ENCODE results near the gene CYP26C1.

The CYP26C1 gene

GRCh38 chr10:93063977-93064660 is 3.5 kb downstream of the CYP26C1 start:
- in situ Hi-C loops (cut with MboI; ENCODE audit: low sequenced_read_pairs), result no loop called here

- in situ Hi-C loops (cut with MboI; ENCODE audit: low sequenced_read_pairs), result no loop called here
Measured at GRCh38 chr10:93064874-93065660, 4.5 kb downstream of the CYP26C1 start.

- in situ Hi-C loops (cut with MboI; ENCODE audit: low sequenced_read_pairs), result no loop called here
Measured at GRCh38 chr10:93065675-93066543, 5.3 kb downstream of the CYP26C1 start.

- in situ Hi-C loops (cut with MboI; ENCODE audit: low sequenced_read_pairs), result no loop called here
Measured at GRCh38 chr10:93066544-93066913, 5.9 kb downstream of the CYP26C1 start.

GRCh38 chr10:93067443-93068365 is 7.1 kb downstream of the CYP26C1 start:
- in situ Hi-C loops (cut with MboI; ENCODE audit: low sequenced_read_pairs), result no loop called here

GRCh38 chr10:93068411-93069244 is 8.0 kb downstream of the CYP26C1 start:
- in situ Hi-C loops (cut with MboI; ENCODE audit: low sequenced_read_pairs), result no loop called here

GRCh38 chr10:93069245-93069561 is 8.6 kb downstream of the CYP26C1 start:
- in situ Hi-C loops (cut with MboI; ENCODE audit: low sequenced_read_pairs), result no loop called here

- in situ Hi-C loops (cut with MboI; ENCODE audit: low sequenced_read_pairs), result no loop called here
Measured at GRCh38 chr10:93070378-93071176, 10.0 kb downstream of the CYP26C1 start.

- in situ Hi-C loops (cut with MboI; ENCODE audit: low sequenced_read_pairs), result no loop called here
Measured at GRCh38 chr10:93071177-93071472, 10.5 kb downstream of the CYP26C1 start.

GRCh38 chr10:93071674-93072224 is 11.2 kb downstream of the CYP26C1 start:
- in situ Hi-C loops (cut with MboI; ENCODE audit: low sequenced_read_pairs), result no loop called here

GRCh38 chr10:93072225-93072712 is 11.7 kb downstream of the CYP26C1 start:
- in situ Hi-C loops (cut with MboI; ENCODE audit: low sequenced_read_pairs), result no loop called here

GRCh38 chr10:93072713-93073538 is 12.3 kb downstream of the CYP26C1 start:
- in situ Hi-C loops (cut with MboI; ENCODE audit: low sequenced_read_pairs), result no loop called here

- in situ Hi-C loops (cut with MboI; ENCODE audit: low sequenced_read_pairs), result no loop called here
Measured at GRCh38 chr10:93073539-93074146, 13.0 kb downstream of the CYP26C1 start, which contains the start of gene CYP26A1. TSS of gene CYP26A1 (plus strand) at chr10:93073893. CDS start at chr10:93073935, 42 bp downstream.

GRCh38 chr10:93074147-93074596 is 13.6 kb downstream of the CYP26C1 start:
- in situ Hi-C loops (cut with MboI; ENCODE audit: low sequenced_read_pairs), result no loop called here

- in situ Hi-C loops (cut with MboI; ENCODE audit: low sequenced_read_pairs), result loop anchor here (25.0 kb wide), 1 partner anchor 213 kb away; no protein-coding TSS in a partner anchor
Measured at GRCh38 chr10:93074597-93075368, 14.2 kb downstream of the CYP26C1 start.
